Left renal pelvis (tissue), 4 donors: ENCODE results near the gene ME1. TPM values are rescaled to one million over a fixed set of nuclear protein-coding genes. Genes with fewer than 3 reads are reported as not detected.

Source experiments
- DNase-seq, 4 donors: peaks; one replicate each; pipeline ENCODE4 v3.0.0-alpha.2; 2013; ENCODE audit warnings: low read depth in 4 of 4, low spot score in 3 of 4
- polyA plus RNA-seq, 4 donors: library from polyadenylated mRNA; unstranded; fragments of 120-200 nt; gene quantifications; one replicate each; pipeline ENCODE4 v1.2.1, GENCODE V29; 2013; ENCODE audit not compliant: insufficient read length in 4 of 4

The ME1 gene
- polyA plus RNA-seq, 4 donors, result 2.3 to 4.3 (median 3.6) TPM

DNA sequence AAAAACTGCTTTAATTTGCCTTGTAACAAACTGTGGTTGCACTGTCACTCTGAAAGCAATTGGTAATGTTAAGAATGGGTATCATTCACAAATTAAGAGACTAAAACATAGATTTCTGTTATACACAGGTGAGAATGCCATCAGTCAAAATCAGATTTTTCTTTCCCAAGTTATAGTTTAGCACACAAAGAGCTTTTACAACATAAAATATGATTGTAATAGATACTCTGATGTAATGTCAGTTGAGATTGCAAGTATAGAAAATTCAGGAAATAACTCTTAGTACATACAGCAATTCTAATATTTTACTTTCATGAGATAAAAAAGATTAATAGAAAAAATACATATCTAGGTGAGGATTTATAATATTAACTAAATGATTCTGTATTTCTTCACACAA, 2.3 kb upstream of the ME1 start:
- no peak for DNase-seq

DNA sequence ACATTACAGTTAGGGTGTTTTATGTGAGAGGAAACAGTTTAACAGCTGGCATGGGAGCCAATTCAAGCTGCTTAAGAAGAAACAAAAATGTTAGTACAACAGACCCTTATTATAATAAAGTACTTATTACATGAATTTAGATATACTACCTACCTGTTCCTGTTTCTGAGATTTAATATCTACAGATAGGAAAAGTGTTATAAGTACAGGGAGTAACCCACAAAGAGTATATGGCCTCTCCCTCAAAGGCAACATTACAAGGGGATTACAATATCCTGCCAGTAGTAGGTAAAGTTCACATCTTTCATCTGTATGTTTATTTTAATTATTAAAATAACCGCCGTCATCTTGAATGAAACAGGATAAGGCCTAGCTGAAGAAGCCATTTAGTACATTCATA, 1.8 kb upstream of the ME1 start:
- DNase-seq, result no peak

DNA sequence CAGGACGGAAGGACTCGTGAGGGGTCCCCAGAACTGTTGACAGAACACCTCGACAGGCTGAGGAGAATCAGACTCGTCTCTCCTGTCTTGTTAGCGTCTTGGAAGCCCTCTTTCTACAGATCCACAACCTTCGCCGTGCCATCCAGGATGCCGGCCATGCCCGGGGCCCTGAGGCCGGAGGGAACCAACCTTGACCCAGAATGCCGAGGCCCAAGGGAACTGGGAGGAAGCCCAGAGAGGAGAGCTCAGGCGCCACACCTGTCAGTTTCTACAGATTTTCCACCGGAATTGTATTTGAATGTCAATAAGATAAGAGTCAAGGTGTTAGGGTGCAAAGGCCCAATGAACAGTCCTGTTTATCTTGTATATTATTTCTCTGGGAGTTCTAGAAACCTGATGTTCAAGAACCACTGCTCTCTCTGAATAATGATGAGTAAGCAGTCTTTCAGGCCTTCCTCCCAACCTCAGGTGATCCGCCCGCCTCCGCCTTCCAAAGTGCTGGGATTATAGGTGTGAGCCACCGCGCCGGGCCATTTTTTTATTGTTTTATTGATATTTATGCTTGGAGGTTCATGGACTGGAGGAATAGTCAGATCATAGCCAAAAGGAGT, 799 bp upstream of the ME1 start:
- no peak for DNase-seq

DNA sequence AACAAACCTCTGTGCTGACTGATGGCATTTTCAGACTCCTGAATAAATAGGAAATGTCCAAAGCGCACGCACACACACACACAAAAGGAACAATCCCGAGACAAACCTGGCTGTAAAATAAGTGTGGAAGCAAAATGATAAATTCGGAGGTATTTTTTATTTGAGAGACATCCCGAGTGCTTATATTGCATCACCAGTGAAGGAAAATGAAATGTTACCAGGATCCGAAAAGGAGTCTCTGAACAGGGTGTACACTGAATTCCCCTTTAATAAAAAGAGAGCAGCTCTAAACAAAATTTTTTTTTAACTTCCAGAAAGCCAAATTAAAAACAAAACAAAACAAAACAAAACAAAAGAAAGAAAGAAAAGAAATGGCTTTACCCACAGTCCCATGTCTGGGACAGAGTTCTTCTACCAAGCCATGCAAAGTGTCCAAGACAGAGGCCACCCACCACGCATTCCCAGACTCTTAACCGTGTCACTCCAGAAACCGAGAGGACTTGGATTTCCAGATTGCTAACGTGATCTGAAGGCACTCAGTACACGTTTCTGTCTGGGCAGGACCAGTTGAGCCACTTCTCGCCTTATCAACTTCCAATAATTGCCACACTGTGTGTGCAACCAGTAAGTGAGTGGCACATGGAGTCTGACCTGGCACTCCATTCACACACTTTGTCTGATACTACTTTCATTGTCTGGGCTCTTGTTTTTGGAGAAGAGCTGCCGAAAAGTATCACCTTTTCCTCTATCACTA, 817 bp downstream of the ME1 start:
- no peak for DNase-seq

DNA sequence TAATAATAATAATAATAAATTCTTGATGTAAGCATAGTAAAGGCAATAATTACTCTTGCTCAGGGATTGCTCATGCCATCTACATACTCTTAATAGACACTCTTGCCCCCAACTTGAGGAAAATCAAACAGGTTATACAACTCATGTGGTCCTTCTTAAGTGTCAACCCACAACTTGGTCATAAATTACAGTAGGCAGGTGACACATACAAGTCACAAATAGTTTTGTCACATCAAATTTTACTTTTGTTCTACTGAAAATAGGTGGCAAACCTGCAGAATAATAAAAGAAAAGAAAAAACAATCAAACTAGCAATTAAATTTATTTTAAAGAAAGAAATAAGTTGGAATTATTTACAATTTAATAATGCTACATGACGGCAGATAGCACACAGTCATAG, 1.6 kb downstream of the ME1 start:
- no peak for DNase-seq

DNA sequence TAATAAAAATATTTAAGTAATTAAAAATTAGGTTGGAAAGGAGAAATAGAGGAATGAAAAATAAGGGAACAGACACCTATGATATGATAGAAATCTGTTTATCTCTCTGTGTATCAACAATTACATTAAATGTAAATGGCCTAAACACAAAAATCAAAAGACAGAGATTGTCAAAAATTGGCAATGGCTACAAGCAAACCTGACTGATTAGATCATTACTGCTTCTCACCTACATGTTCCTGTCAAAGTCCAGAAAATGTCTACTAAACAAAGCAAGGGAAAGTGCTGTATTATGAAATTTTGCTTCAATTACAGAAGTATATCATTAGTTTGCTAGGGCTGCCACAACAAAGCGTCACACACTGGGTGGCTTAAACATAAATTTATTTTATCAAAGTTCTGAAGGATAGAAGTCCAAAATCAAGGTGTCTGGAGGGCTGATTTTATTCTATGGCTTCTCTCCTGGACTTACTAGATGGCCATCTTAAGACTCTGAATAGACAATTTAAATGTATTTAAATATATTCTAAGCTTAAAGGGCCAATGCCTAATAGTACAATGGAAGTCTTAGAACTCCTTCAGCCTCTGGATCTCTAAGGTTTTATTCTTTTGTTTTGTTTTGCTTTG, 6.3 kb downstream of the ME1 start:
- DNase-seq, result no peak

DNA sequence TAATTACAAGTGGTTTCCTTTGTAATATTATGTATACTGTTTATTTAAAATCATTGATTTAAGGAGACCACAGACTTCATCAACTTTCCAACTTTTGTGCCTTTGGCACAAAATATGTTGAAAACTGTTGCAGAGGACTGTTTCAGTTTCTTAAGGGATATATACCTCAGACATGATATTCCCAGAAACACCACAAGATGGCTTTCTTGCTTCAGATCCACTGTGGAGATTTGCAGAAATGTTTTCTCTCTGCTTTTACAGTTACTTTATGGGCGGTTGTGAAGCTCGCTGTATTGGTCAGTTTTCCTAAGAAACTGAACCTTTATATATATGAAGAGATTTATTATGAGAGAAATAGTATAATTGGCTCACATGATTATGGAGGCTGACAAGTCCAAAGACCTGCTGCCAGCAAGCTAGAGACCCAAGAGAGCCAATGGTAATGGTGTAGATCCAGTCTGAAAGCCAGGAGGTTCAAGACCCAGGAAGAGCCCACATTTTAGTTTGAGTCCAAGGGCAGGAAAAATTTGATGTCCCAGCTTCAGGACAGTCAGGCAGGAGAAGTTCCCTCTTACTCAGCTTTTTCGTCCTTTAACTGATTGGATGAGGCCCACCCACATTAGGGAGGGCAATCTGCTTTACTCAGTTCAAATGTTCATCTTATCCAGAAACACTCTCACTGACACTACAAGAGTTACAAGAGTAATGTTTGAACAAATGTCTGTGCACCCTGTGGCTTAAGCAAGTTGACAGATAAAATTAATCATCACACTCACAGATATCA, 12.8 kb downstream of the ME1 start:
- DNase-seq, result no peak

DNA sequence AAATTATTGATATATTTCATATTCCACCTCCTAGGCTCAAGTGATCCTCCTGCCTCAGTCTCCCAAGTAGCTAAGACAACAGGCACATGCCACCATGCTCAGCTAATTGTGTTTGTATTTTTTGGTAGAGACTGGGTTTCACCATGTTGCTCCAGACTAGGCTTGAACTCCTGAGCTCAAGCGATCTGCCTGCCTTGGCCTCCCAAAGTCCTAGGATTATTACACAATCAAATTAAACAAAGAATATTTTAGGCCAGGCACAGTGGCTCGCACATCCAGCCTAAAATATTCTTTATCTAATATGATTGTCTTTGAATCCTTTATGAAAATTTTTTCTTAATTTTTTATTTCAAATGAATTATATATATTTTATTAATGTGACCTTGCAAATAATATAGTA, 17.8 kb downstream of the ME1 start:
- DNase-seq, result no peak

DNA sequence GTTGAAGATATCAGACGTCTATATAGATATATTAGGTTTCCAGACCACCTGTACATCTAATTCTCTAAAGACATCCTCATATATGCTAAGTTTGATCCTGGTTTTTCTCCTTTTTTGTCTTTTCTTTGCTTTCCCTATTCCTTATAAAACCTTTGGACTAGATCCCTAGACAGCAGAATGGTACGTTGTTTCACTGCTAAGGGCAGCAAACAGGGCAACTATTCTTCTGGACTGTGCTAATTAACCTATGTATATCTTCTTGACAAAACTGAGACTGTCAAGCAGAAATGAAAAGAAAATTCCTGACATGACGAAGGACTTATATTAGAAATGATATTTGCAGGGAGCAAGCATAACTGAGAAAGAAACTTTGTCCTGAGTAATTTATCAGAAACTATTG, 19.1 kb downstream of the ME1 start:
- DNase-seq, result no peak

DNA sequence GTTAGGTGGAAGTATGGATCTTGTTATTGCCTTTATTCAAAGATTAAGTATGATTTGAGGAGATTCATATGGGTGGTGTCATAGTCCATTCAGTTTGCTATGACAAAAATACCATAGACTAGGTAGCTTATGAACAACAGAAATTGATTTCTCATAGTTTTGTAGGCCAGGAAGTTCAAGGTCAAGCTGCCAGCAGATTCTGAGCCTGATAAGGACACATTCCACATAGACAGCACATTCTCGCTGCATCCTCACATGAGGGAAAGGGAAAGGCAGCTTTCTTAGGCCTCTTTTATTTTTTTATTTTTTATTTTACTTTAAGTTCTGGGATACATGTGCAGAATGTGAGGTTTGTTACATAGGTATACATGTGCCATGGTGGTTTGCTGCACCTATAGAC, 27.7 kb downstream of the ME1 start:
- DNase-seq, result no peak

DNA sequence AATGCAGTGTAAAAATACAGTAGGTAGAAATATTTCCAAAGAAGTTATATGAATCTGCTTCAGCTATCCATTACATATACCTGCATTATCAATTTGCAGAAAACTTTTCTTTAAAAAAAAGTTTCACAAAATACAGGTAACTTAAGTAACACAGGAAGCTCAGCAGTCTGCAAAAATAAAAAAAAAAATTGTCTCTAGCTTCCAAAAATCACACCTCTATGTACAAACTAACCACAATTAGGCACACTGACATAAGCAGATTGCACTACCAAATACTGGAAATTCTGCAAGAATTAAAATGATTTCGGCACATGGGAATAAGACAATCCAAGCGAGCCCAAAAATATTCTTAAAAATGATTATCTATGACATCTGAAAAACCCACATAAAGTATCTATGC, 41.2 kb downstream of the ME1 start:
- no peak for DNase-seq

DNA sequence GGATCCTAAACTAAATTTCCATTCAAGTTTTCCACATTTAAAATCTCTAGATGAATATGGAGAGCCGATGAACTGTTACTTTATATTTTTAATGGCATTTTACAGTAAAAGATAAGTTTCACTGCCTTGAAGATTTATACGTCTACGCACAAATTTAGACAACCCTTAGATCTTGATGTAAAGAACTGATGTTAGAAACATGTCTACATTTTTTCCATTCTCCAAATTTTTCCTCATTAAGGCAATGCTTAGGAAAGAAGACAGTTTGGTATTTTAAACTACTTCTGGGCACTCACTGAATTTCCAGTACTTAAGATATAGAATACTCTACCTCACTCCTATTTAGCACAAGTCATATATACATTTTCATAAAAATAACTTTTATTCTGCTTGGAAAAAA, 45.4 kb downstream of the ME1 start:
- DNase-seq, result no peak

DNA sequence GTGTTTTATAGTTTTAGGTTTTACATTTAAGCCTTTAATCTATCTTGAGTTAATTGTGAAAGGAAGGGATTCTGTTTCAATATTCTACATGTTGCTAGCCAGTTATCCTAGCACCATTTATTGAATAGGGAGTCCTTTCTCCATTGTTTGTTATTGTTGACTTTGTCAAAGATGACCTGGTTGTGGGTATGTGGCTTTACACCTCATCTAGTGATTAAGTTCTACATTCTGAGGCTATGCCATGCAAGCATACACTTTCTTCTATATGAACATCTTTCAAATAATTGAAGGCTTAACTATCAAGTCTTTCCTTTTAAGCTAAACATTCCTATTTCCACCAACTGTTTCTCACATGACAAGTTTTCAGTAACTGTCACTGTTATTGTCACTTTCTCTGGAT, 46.1 kb downstream of the ME1 start:
- no peak for DNase-seq

DNA sequence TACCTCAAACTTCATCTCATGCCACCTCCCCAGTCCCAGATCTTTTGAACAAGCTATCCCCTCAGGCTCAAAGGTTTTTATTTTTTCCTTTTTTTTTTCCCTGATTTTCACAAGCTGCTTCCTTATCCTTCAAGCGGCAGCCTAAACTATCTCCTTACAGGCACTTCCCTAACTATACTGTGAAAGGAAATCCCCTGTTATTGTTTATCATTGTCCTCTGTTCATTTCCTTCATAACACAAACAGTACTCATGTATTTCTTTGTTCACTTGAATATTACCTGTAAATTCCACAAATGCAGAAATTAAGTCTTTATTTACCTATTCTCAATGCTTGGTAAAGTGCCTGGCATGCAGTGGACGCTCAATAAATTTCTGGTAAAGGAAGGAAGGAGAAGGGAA, 48.9 kb downstream of the ME1 start:
- no peak for DNase-seq

DNA sequence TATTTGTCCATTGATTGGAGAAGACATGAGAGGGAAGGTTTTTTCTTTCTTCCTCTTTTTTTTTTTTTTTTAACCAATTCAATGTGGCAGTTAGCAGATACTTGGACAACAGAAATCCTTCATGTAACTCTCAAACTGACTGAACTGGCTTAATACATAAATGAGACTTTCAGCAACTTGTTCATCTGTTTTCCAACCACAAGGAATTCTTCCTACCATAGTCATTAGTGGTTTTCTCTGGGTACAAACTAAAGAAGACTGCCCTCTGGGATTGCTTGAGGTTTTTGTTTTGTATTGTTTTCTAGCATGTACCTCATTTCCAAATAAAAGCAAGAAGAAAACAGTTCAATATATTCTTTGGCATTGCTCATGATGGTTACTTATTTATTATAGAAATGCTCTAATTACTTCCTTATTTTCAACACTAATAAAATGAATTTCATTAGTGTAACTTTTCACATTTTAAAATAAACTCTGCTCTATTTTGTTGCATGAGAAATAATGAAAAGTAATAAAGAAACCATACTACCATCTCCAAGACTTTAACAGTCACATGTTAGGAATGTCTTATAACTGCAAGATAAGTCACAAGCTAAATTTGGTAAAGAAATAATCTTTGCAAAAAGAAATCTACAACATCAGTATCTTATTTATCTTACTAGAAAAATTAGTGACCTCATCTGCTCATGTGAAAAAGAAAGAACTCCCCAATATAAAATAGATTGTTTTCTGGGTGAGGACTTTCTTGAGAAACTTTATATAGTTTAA, 52.0 kb downstream of the ME1 start:
- DNase-seq, result no peak

DNA sequence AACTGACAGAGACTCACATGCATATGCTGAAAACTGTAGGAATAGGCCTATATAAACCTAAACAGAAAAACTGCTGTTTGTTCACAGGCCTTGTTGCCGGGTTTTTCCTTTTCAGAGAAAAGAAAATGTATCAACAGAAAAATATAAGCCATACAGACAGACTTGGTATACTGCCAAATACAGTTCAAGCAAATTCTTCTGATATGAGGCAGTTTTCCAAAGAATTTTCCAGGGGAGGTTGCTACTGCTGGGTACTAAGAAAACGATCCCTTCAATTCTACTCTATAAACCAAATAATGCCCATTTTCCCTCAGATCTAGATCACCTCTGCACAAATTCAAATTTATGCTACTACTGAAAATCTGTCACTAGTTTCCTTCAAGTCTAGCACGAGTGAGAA, 59.4 kb downstream of the ME1 start:
- no peak for DNase-seq

DNA sequence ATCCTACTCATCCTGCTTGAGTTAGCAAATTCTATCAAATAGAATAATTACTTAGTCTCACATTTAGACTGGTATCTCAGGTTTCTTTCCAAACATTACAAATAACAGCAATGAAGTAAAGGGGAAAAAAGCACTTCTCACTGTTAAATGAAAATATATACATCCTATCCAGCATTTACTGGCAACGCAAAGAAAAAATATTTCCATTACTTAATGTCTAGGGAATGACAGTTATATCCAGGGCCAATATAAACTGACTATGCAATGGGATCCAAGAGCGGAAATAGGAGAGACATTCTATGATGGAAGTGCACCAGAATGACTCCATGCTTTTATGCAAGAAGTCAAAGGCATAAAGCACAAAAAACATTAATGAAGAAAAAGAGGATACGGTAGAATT, 60.3 kb downstream of the ME1 start:
- no peak for DNase-seq

DNA sequence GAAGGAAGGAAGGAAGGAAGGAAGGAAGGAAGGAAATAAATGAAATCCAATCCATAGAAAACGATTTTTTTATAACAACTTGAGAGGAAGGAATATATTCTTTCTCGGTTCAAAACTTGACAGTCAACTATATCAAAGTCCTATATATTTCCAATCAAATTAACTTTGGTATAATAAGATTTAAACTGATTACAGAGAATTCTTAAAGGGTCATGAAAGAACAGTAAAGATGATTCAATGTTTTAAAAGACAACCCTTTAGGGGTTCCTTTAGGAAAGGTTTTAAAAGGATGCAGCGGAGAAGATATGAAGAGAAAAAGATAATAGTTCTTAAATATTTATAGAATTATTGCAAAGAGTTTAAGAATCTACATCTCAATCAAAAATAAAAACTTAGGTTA, 61.2 kb downstream of the ME1 start:
- no peak for DNase-seq

DNA sequence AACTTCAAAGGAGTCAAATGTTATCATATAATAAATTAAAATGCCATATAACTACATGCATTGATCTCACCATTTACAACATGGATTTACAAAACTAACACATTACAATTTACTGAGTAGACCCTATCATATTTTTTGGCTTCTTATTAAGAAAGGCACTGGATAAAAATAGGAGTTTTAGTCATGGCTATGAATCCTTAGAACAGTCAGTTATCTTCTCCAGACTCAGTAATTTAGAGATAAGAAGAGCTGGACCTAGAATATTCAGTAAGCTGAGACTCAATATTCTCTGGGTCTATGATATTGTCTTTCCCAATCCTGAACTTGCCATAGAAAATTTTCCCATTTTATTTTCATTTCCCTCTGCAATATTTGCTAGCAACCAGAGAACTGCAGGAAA, 62.3 kb downstream of the ME1 start:
- no peak for DNase-seq

DNA sequence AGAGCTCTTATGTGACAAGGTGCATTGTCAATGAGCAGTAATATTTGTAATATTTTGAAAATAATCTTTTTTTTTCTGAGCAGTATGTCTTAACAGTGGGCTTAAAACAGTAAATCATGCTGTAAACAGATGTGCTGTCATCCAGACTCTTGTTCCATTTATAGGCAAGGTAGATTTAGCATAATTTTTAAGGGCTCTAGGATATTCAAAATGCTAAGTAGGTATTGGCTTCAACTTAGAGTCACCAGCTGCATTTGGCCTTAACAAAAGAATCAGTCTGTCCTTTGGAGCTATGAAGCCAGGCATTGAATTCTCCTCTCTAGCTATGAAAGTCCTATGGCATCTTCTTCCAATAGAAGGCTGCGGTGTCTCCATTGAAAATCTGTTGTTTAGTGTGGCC, 63.7 kb downstream of the ME1 start:
- DNase-seq, result no peak

DNA sequence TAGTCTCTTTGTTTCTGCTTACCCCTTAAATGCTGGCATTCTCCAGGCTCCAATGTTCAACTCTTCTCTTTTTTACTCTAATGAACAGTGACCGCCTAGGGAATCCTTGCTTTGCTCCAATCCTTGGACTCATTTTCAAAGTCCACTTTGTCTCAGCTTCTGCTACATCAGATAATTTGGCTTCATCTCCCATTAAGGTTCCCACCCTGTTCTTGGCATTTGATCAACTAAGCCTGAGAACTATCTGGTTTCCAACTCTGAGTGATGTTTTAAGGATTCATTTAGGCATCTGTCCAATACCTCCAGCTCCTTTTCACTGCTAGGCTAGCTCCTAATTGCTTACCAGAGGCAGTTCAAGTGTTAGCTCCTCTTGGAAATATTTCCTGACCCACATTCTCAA, 64.9 kb downstream of the ME1 start:
- no peak for DNase-seq
